WTC11 (cell line): ENCODE results near the gene CD44.

Experiments used
- CTCF ChIP-seq: fragments of 200-600 bp; IDR thresholded peaks from 2 replicates; pipeline ENCODE4 v1.8.0; 2022; ENCODE audit warnings: antibody characterized with exemption
- E2F5 ChIP-seq: sonication (generic); formaldehyde crosslinking; IDR thresholded peaks from 2 replicates; pipeline ENCODE4 v1.8.1; 2022; ENCODE audit warnings: mild to moderate bottlenecking, moderate library complexity, missing genetic modification reagents
- ESRRA ChIP-seq: sonication (generic); formaldehyde crosslinking; IDR thresholded peaks from 2 replicates; pipeline ENCODE4 v1.8.1; 2022; ENCODE audit warnings: mild to moderate bottlenecking, missing genetic modification reagents, borderline replicate concordance
- FOXJ3 ChIP-seq: sonication (generic); formaldehyde crosslinking; IDR thresholded peaks from 2 replicates; pipeline ENCODE4 v1.9.0; 2021; ENCODE audit warnings: missing genetic modification reagents, mild to moderate bottlenecking, borderline replicate concordance
- FOXK1 ChIP-seq: sonication (generic); formaldehyde crosslinking; IDR thresholded peaks from 2 replicates; pipeline ENCODE4 v1.8.0; 2022; ENCODE audit warnings: mild to moderate bottlenecking, moderate library complexity, missing genetic modification reagents
- KAT7 ChIP-seq: sonication (generic); formaldehyde crosslinking; IDR thresholded peaks from 2 replicates; pipeline ENCODE4 v1.8.1; 2023; ENCODE audit warnings: missing genetic modification reagents, mild to moderate bottlenecking, borderline replicate concordance
- NR1H2 ChIP-seq: sonication (generic); formaldehyde crosslinking; IDR thresholded peaks from 2 replicates; pipeline ENCODE4 v1.9.0; 2021; ENCODE audit warnings: mild to moderate bottlenecking, moderate library complexity, missing genetic modification reagents
- OVOL2 ChIP-seq: fragments of 250-450 bp; sonication (Bioruptor Pico); IDR thresholded peaks from 2 replicates; pipeline ENCODE4 v1.9.0; 2021; ENCODE audit warnings: mild to moderate bottlenecking, borderline replicate concordance
- SMAD3 ChIP-seq: sonication (generic); formaldehyde crosslinking; IDR thresholded peaks from 2 replicates; pipeline ENCODE4 v1.8.0; 2022; ENCODE audit warnings: missing genetic modification reagents, mild to moderate bottlenecking, borderline replicate concordance
- SP1 ChIP-seq: sonication (generic); formaldehyde crosslinking; conservative IDR thresholded peaks from 2 replicates; pipeline ENCODE4 v1.8.1; 2022; ENCODE audit warnings: missing genetic modification reagents
- TCF7 ChIP-seq: sonication (generic); formaldehyde crosslinking; IDR thresholded peaks from 2 replicates; pipeline ENCODE4 v1.8.0; 2022; ENCODE audit warnings: mild to moderate bottlenecking, low read depth, missing genetic modification reagents, moderate library complexity
- USF2 ChIP-seq: sonication (generic); formaldehyde crosslinking; IDR thresholded peaks from 2 replicates; pipeline ENCODE4 v1.8.1; 2023; ENCODE audit warnings: mild to moderate bottlenecking, missing genetic modification reagents, moderate library complexity
- ZSCAN18 ChIP-seq: fragments of 250-450 bp; sonication (Bioruptor Pico); IDR thresholded peaks from 2 replicates; pipeline ENCODE4 v2.1.2; 2022; ENCODE audit warnings: mild to moderate bottlenecking, moderate library complexity

- TF ChIP-seq CTCF (no peak), USF2 (CRISPR knock-in tag) (no peak), SMAD3 (CRISPR knock-in tag) (no peak), TCF7 (CRISPR knock-in tag) (no peak), ESRRA (no peak), OVOL2 (CRISPR knock-in tag) (no peak), SP1 (CRISPR knock-in tag) (no peak), FOXK1 (CRISPR knock-in tag) (no peak), FOXJ3 (CRISPR knock-in tag) (no peak), E2F5 (no peak), KAT7 (no peak), NR1H2 (CRISPR knock-in tag) (no peak), ZSCAN18 (no peak)
These were observed 12.3 kb downstream of the CD44 start for GRCh38 chr11:35151241-35151640.
